OCI-M2 (cell line): Measurements from ENCODE around the gene RAPH1.

Experiments used
- DNase-seq: peaks from one replicate; lab custom pipeline; 2025; ENCODE audit not compliant: unreplicated experiment; lab: John Stamatoyannopoulos, UW

RAPH1 gene

GRCh38 chr2:203535078-203535783 lies at the start of gene RAPH1:
Gene RAPH1 (minus strand): TSS chr2:203535301. CDS start chr2:203495353, 39,948 bp downstream.
- no peak for DNase-seq

GRCh38 chr2:203584784-203585183 lies 49.7 kb upstream of the RAPH1 start:
- no peak for DNase-seq

- no peak for DNase-seq
These were observed 48.6 kb upstream of the RAPH1 start for GRCh38 chr2:203583701-203584100.

GRCh38 chr2:203583084-203583695 lies 48.1 kb upstream of the RAPH1 start:
- DNase-seq = no peak

GRCh38 chr2:203582468-203582867 lies 47.4 kb upstream of the RAPH1 start:
- DNase-seq = no peak

GRCh38 chr2:203580844-203581243 lies 45.7 kb upstream of the RAPH1 start:
- no peak for DNase-seq

- no peak for DNase-seq
These were observed 44.6 kb upstream of the RAPH1 start for GRCh38 chr2:203579730-203580129.

GRCh38 chr2:203578759-203579643 lies 43.9 kb upstream of the RAPH1 start:
- no peak for DNase-seq

- DNase-seq = no peak
These were observed 39.7 kb upstream of the RAPH1 start for GRCh38 chr2:203574824-203575223.

- DNase-seq = no peak
These were observed 37.2 kb upstream of the RAPH1 start for GRCh38 chr2:203572316-203572715.

GRCh38 chr2:203569677-203570316 lies 34.7 kb upstream of the RAPH1 start:
- DNase-seq = no peak

- no peak for DNase-seq
These were observed 32.6 kb upstream of the RAPH1 start for GRCh38 chr2:203567691-203568090.

- DNase-seq = no peak
These were observed 31.1 kb upstream of the RAPH1 start for GRCh38 chr2:203566161-203566560.

GRCh38 chr2:203565076-203565475 lies 30.0 kb upstream of the RAPH1 start:
- no peak for DNase-seq

- DNase-seq = no peak
These were observed 27.2 kb upstream of the RAPH1 start for GRCh38 chr2:203562268-203562667.

GRCh38 chr2:203559641-203560040 lies 24.5 kb upstream of the RAPH1 start:
- DNase-seq = no peak

GRCh38 chr2:203553784-203554183 lies 18.7 kb upstream of the RAPH1 start:
- DNase-seq = no peak

- no peak for DNase-seq
These were observed 16.7 kb upstream of the RAPH1 start for GRCh38 chr2:203551778-203552177.

- no peak for DNase-seq
These were observed 15.2 kb upstream of the RAPH1 start for GRCh38 chr2:203550266-203550665.

- no peak for DNase-seq
These were observed 14.3 kb upstream of the RAPH1 start for GRCh38 chr2:203549406-203549805.

GRCh38 chr2:203548887-203549286 lies 13.8 kb upstream of the RAPH1 start:
- no peak for DNase-seq
